Ishikawa (cell line): ENCODE results near the gene FAM43A.

ENCODE experiments used
- CEBPB ChIP-seq: IDR thresholded peaks from 2 replicates; pipeline ENCODE4 v1.6.1; 2012
- CREB1 ChIP-seq: IDR thresholded peaks from 2 replicates; pipeline ENCODE4 v1.6.1; 2012; ENCODE audit warnings: low read depth
- EGR1 ChIP-seq: IDR thresholded peaks from 2 replicates; pipeline ENCODE4 v1.6.1; 2012
- EP300 ChIP-seq: IDR thresholded peaks from 2 replicates; pipeline ENCODE4 v1.6.1; 2012; ENCODE audit warnings: borderline replicate concordance
- FOXM1 ChIP-seq: IDR thresholded peaks from 2 replicates; pipeline ENCODE4 v1.6.1; 2012; ENCODE audit warnings: low read depth, borderline replicate concordance
- MAX ChIP-seq: IDR thresholded peaks from 2 replicates; pipeline ENCODE4 v1.6.1; 2012
- NFIC ChIP-seq: IDR thresholded peaks from 2 replicates; pipeline ENCODE4 v1.6.1; 2012
- RAD21 ChIP-seq: IDR thresholded peaks from 2 replicates; pipeline ENCODE4 v1.6.1; 2012; ENCODE audit warnings: low read depth
- REST ChIP-seq: IDR thresholded peaks from 2 replicates; pipeline ENCODE4 v1.6.1; 2012; ENCODE audit warnings: low read depth, mild to moderate bottlenecking
- TAF1 ChIP-seq: IDR thresholded peaks from 2 replicates; pipeline ENCODE4 v1.6.1; 2012; ENCODE audit warnings: low read depth, mild to moderate bottlenecking
- TCF12 ChIP-seq: IDR thresholded peaks from 2 replicates; pipeline ENCODE4 v1.6.1; 2012; ENCODE audit warnings: low read depth
- TEAD4 ChIP-seq: IDR thresholded peaks from 2 replicates; pipeline ENCODE4 v1.6.1; 2012
- USF1 ChIP-seq: IDR thresholded peaks from 2 replicates; pipeline ENCODE4 v1.6.1; 2012
- YY1 ChIP-seq: IDR thresholded peaks from 2 replicates; pipeline ENCODE4 v1.6.1; 2012; ENCODE audit warnings: low read depth
- ZBTB7A ChIP-seq: IDR thresholded peaks from 2 replicates; pipeline ENCODE4 v1.6.1; 2012; ENCODE audit warnings: low read depth

Gene FAM43A

GRCh38 chr3:194654443-194654842, 31.2 kb upstream of the FAM43A start:
- TF ChIP-seq NFIC (no peak), TAF1 (no peak), FOXM1 (no peak), USF1 (no peak), CEBPB (no peak), TEAD4 (no peak), YY1 (no peak), ZBTB7A (no peak), EGR1 (no peak), TCF12 (no peak), CREB1 (no peak), EP300 (no peak), RAD21 (no peak)

GRCh38 chr3:194657439-194657838, 28.2 kb upstream of the FAM43A start:
- no peak for TF ChIP-seq EP300
- no peak for TF ChIP-seq TAF1
- TF ChIP-seq ZBTB7A: no peak
- no peak for TF ChIP-seq EGR1
- TF ChIP-seq CREB1: no peak
- TF ChIP-seq MAX: no peak
- TF ChIP-seq YY1: no peak
- no peak for TF ChIP-seq TEAD4
- TF ChIP-seq RAD21: no peak
- TF ChIP-seq CEBPB: no peak
- no peak for TF ChIP-seq REST
- no peak for TF ChIP-seq TCF12
- TF ChIP-seq NFIC: no peak
- no peak for TF ChIP-seq USF1
- TF ChIP-seq FOXM1: no peak

GRCh38 chr3:194658477-194659242, 27.0 kb upstream of the FAM43A start:
- TF ChIP-seq RAD21 (no peak), CREB1 (no peak), ZBTB7A (no peak), YY1 (no peak), MAX (no peak), NFIC (no peak), TEAD4 (no peak), EGR1 (no peak), USF1 (no peak), FOXM1 (no peak), REST (no peak), TAF1 (no peak), TCF12 (no peak), EP300 (no peak), CEBPB (no peak)

- no peak for TF ChIP-seq USF1
- TF ChIP-seq CEBPB: no peak
- TF ChIP-seq TAF1: no peak
- no peak for TF ChIP-seq RAD21
- TF ChIP-seq MAX: no peak
- no peak for TF ChIP-seq TEAD4
- no peak for TF ChIP-seq YY1
- no peak for TF ChIP-seq EP300
- no peak for TF ChIP-seq CREB1
- TF ChIP-seq TCF12: no peak
- no peak for TF ChIP-seq FOXM1
- TF ChIP-seq ZBTB7A: no peak
- no peak for TF ChIP-seq EGR1
- TF ChIP-seq REST: no peak
- TF ChIP-seq NFIC: no peak
These were observed 25.9 kb upstream of the FAM43A start for GRCh38 chr3:194659778-194660177.
